PFSK-1 (cell line): ENCODE results near the gene USF1.

Source experiments
- FOXP2 ChIP-seq: optimal IDR thresholded peaks from 2 replicates; pipeline ENCODE3; 2011; ENCODE audit warnings: borderline replicate concordance, control low read depth, inconsistent platforms; ENCODE audit not compliant: insufficient read depth; ENCODE audit errors: extremely low read length, extremely low read depth
- POLR2AphosphoS5 ChIP-seq: IDR thresholded peaks from 2 replicates; pipeline ENCODE4 v1.6.1; 2012; ENCODE audit warnings: low read depth, mild to moderate bottlenecking, control low read depth, low read length, moderate library complexity
- TF ChIP-seq, protein P1 (sequence below), 2 experiments: IDR thresholded peaks; 2 replicates each; pipeline versions ENCODE4 v1.6.1 to v1.8.0; 2011 to 2012; ENCODE audit warnings: low read depth in 2 of 2, low read length in 2 of 2, control low read depth in 1 of 2, inconsistent platforms in 1 of 2, mild to moderate bottlenecking in 1 of 2, moderate library complexity in 1 of 2; ENCODE audit not compliant: insufficient read depth in 1 of 2

- TF ChIP-seq POLR2AphosphoS5 (no peak), FOXP2 (no peak)
- TF ChIP-seq, protein P1, sequence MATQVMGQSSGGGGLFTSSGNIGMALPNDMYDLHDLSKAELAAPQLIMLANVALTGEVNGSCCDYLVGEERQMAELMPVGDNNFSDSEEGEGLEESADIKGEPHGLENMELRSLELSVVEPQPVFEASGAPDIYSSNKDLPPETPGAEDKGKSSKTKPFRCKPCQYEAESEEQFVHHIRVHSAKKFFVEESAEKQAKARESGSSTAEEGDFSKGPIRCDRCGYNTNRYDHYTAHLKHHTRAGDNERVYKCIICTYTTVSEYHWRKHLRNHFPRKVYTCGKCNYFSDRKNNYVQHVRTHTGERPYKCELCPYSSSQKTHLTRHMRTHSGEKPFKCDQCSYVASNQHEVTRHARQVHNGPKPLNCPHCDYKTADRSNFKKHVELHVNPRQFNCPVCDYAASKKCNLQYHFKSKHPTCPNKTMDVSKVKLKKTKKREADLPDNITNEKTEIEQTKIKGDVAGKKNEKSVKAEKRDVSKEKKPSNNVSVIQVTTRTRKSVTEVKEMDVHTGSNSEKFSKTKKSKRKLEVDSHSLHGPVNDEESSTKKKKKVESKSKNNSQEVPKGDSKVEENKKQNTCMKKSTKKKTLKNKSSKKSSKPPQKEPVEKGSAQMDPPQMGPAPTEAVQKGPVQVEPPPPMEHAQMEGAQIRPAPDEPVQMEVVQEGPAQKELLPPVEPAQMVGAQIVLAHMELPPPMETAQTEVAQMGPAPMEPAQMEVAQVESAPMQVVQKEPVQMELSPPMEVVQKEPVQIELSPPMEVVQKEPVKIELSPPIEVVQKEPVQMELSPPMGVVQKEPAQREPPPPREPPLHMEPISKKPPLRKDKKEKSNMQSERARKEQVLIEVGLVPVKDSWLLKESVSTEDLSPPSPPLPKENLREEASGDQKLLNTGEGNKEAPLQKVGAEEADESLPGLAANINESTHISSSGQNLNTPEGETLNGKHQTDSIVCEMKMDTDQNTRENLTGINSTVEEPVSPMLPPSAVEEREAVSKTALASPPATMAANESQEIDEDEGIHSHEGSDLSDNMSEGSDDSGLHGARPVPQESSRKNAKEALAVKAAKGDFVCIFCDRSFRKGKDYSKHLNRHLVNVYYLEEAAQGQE (IDR thresholded peaks at IDR 0.05; ENCODE audit: insufficient read depth in 1 of 2, low read depth in 2 of 2, low read length in 2 of 2) = no peak
These were observed 27.8 kb upstream of the USF1 start for GRCh38 chr1:161073474-161074121.
